A673 (cell line): ENCODE measurements around the gene XPA. TPM values are rescaled to one million over a fixed set of nuclear protein-coding genes. Genes with fewer than 3 reads are reported as not detected.

Source experiments
- BruUV-seq: library from RNA; stranded (reverse); fragments of 400-500 nt; replicated peaks from 2 replicates; lab custom pipeline; 2021; lab: Mats Ljungman, UMichigan
- CTCF ChIA-PET: fragments of 300-600 bp; sonication (Branson Sonifier 250); formaldehyde crosslinking; loops from one replicate; lab custom pipeline; 2022; ENCODE audit warnings: antibody characterized with exemption; lab: Charles Lee
- POLR2A ChIA-PET: fragments of 300-600 bp; sonication (Branson Sonifier 250); formaldehyde crosslinking; loops from one replicate; lab custom pipeline; 2022; ENCODE audit warnings: antibody characterized with exemption; ENCODE audit not compliant: low non-redundant PET; lab: Charles Lee
- DNase-seq: peaks from one replicate; pipeline ENCODE4 v3.0.0-alpha.2; 2015; ENCODE audit warnings: low spot score
- H3K27ac ChIP-seq: fragments of 200-600 bp; sonication (generic); 2 replicates; pipeline ENCODE4 v1.5.1; 2016; ENCODE audit warnings: mixed run types, low read depth, mild to moderate bottlenecking, mixed read lengths, antibody characterized with exemption, low read length; ENCODE audit not compliant: poor library complexity, severe bottlenecking
- H3K27me3 ChIP-seq: fragments of 200-600 bp; sonication (generic); replicated peaks from 2 replicates; pipeline ENCODE4 v1.6.1; 2017; ENCODE audit warnings: mixed run types, low read depth, mild to moderate bottlenecking, mixed read lengths, antibody characterized with exemption, low read length; ENCODE audit not compliant: insufficient read depth, poor library complexity
- H3K36me3 ChIP-seq: fragments of 200-600 bp; sonication (generic); 2 replicates; pipeline ENCODE4 v1.6.1; 2016; ENCODE audit warnings: mixed run types, mild to moderate bottlenecking, mixed read lengths, antibody characterized with exemption, low read length; ENCODE audit not compliant: insufficient read depth, poor library complexity, severe bottlenecking
- H3K4me1 ChIP-seq: fragments of 200-600 bp; sonication (generic); 2 replicates; pipeline ENCODE4 v1.6.1; 2017; ENCODE audit warnings: mixed run types, mild to moderate bottlenecking, mixed read lengths, antibody characterized with exemption, low read length; ENCODE audit not compliant: insufficient read depth, poor library complexity, severe bottlenecking
- H3K4me3 ChIP-seq: fragments of 200-600 bp; sonication (generic); 2 replicates; pipeline ENCODE4 v1.5.1; 2016; ENCODE audit warnings: low read depth, mixed run types, mild to moderate bottlenecking, mixed read lengths, low read length; ENCODE audit not compliant: poor library complexity, severe bottlenecking
- H3K9me3 ChIP-seq: fragments of 200-600 bp; sonication (generic); 2 replicates; pipeline ENCODE4 v1.6.1; 2016; ENCODE audit warnings: mixed run types, low read depth, mild to moderate bottlenecking, mixed read lengths, antibody characterized with exemption, low read length; ENCODE audit not compliant: poor library complexity, severe bottlenecking
- EZH2 ChIP-seq: fragments of 200-600 bp; sonication (generic); IDR thresholded peaks from 2 replicates; pipeline ENCODE4 v1.6.1; 2017; ENCODE audit warnings: borderline replicate concordance, low read depth, mild to moderate bottlenecking, mixed read lengths, antibody characterized with exemption, low read length; ENCODE audit not compliant: poor library complexity, severe bottlenecking
- intact Hi-C: fragments of 100-400 bp; cut with micrococcal nuclease; formaldehyde crosslinking; loops from one replicate; pipeline ENCODE4 v1.10.0; 2022; ENCODE audit not compliant: unreplicated experiment
- total RNA-seq: library from RNA; stranded (reverse); gene quantifications from 2 replicates; pipeline ENCODE4 v1.2.3, GENCODE V29; 2021
- TF ChIP-seq, protein P1 (sequence below): fragments of 300-800, 200-600 bp; sonication (generic); conservative IDR thresholded peaks from 2 replicates; pipeline ENCODE4 v1.5.1; 2017; ENCODE audit warnings: low read depth, mild to moderate bottlenecking, antibody characterized with exemption, low read length, moderate library complexity, mixed read lengths

The XPA gene
- total RNA-seq, 1 experiment from 2014 or later = 15.6 TPM

DNA sequence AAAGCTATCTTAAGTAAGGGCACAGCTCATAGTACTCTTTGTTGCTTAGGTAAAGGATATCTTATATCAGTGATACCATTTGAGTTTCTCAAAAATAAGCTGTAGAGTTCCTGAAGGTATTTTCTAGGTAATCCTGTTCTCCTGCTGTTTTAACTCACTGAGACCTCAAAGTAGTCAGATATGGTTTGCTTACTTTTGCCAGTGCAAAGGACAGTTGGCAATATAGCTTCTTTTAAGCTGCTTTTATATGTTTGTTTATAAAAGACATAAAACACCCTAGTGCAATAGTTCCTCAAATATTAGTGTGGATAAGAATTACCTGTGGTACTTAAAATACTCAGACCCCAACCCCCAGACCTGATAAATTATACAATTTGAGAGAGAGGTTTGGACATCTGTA is 51.4 kb downstream of the XPA start:
- ChIA-PET CTCF (interaction anchor here (0.5 to 0.6 kb wide), 2 partner anchors 11 to 13 kb away, joined by 3 read pairs; no protein-coding TSS in a partner anchor), POLR2A (no interaction called here)
- intact Hi-C loops = no loop called here
- TF ChIP-seq EZH2 = no peak
- TF ChIP-seq, protein P1, sequence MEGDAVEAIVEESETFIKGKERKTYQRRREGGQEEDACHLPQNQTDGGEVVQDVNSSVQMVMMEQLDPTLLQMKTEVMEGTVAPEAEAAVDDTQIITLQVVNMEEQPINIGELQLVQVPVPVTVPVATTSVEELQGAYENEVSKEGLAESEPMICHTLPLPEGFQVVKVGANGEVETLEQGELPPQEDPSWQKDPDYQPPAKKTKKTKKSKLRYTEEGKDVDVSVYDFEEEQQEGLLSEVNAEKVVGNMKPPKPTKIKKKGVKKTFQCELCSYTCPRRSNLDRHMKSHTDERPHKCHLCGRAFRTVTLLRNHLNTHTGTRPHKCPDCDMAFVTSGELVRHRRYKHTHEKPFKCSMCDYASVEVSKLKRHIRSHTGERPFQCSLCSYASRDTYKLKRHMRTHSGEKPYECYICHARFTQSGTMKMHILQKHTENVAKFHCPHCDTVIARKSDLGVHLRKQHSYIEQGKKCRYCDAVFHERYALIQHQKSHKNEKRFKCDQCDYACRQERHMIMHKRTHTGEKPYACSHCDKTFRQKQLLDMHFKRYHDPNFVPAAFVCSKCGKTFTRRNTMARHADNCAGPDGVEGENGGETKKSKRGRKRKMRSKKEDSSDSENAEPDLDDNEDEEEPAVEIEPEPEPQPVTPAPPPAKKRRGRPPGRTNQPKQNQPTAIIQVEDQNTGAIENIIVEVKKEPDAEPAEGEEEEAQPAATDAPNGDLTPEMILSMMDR = no peak
- no peak overlapping the region for H3K4me3 ChIP-seq
- no peak overlapping the region for H3K27ac ChIP-seq
- H3K9me3 ChIP-seq = no peaks in the 10 kb centered on the region
- H3K36me3 ChIP-seq = peaks cover 90% of the 10 kb centered on the region
- no peak for DNase-seq
- H3K4me1 ChIP-seq = no peaks in the 10 kb centered on the region
- no TSS peak for BruUV-seq
- H3K27me3 ChIP-seq = no peaks in the 10 kb centered on the region

DNA sequence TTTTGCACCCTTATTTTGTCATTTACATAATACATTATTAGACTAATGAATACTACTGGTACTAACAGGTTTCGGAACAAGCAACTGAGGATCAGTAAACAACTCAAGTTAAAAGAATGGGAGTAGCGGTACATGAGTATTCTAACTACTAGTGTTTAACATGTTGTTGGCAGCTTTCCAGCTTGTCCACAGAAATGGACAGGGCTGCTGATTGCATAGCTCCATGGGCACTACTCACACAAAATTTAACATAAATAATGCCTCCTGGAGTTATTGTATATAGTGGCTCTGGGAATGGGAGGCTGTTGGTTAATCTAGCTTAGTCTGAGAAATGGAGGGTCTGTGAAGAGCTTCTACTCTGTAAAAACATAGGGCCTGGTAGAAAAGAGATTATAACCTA is 56.8 kb downstream of the XPA start:
- intact Hi-C loops = no loop called here
- ChIA-PET CTCF (interaction anchor here (0.6 kb wide), 1 partner anchor 24 kb away, joined by 5 read pairs; no protein-coding TSS in a partner anchor), POLR2A (no interaction called here)
- BruUV-seq = no TSS peak
- DNase-seq = no peak
- Histone ChIP-seq H3K36me3 (peaks cover 42% of the 10 kb centered on the region), H3K4me1 (peaks cover 12% of the 10 kb centered on the region), H3K27me3 (no peaks in the 10 kb centered on the region), H3K9me3 (no peaks in the 10 kb centered on the region), H3K27ac (no peak overlapping the region), H3K4me3 (no peak overlapping the region)
- TF ChIP-seq, protein P1 = no peak
- no peak for TF ChIP-seq EZH2

DNA sequence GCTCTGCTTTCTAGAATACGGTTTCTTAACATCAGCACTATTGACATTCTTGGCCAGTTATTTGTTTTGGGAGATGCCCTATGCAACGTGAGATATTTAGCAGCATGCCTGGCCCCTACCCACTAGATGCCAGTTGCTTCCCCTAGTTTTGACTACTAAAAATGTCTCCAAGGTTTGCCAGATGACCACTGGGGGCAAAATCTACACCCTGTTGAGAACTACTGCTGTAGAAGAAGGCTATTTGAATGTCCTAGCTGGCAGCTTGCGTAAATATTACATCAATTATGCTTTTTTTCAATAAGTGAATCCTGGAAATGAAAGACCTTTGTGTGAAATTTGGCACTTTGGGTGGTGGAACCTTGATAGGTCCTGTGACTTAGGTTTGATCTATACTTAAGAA is 58.5 kb downstream of the XPA start:
- Histone ChIP-seq H3K27me3 (no peaks in the 10 kb centered on the region), H3K9me3 (no peaks in the 10 kb centered on the region), H3K27ac (no peak overlapping the region), H3K4me1 (peaks cover 16% of the 10 kb centered on the region), H3K36me3 (peaks cover 27% of the 10 kb centered on the region), H3K4me3 (no peak overlapping the region)
- ChIA-PET CTCF (interaction anchor here (0.6 kb wide), 1 partner anchor 225 kb away, joined by 4 read pairs; no protein-coding TSS in a partner anchor), POLR2A (no interaction called here)
- intact Hi-C loops = no loop called here
- TF ChIP-seq, protein P1 = peak; percentile 27; the same call in 1 of the 2 replicates
- TF ChIP-seq EZH2 = no peak
- BruUV-seq = no TSS peak
- peak; percentile 12 for DNase-seq
